HUES48 (cell line): ENCODE measurements around the gene MAPRE2.

Experiments used
- H3K27ac ChIP-seq: one replicate; pipeline ENCODE4 v1.7.0; 2013; ENCODE audit warnings: low read depth, low read length, inconsistent platforms
- H3K27me3 ChIP-seq: 2 replicates; pipeline ENCODE4 v1.6.1; 2013; ENCODE audit warnings: mild to moderate bottlenecking, low read length; ENCODE audit not compliant: control insufficient read depth, insufficient read depth
- H3K36me3 ChIP-seq: 2 replicates; pipeline ENCODE4 v1.6.1; 2013; ENCODE audit warnings: low read length; ENCODE audit not compliant: control insufficient read depth, insufficient read depth
- H3K4me1 ChIP-seq: 2 replicates; pipeline ENCODE4 v1.6.1; 2013; ENCODE audit warnings: mild to moderate bottlenecking, low read length; ENCODE audit not compliant: control insufficient read depth, insufficient read depth
- H3K4me3 ChIP-seq: 2 replicates; pipeline ENCODE4 v1.5.1; 2013; ENCODE audit warnings: mild to moderate bottlenecking, low read depth, low read length
- H3K9ac ChIP-seq: 2 replicates; pipeline ENCODE4 v1.6.1; 2013; ENCODE audit warnings: mild to moderate bottlenecking, low read depth, low read length, moderate library complexity
- H3K9me3 ChIP-seq: 2 replicates; pipeline ENCODE4 v1.6.1; 2013; ENCODE audit warnings: low read length; ENCODE audit not compliant: control insufficient read depth, insufficient read depth

The MAPRE2 gene

DNA sequence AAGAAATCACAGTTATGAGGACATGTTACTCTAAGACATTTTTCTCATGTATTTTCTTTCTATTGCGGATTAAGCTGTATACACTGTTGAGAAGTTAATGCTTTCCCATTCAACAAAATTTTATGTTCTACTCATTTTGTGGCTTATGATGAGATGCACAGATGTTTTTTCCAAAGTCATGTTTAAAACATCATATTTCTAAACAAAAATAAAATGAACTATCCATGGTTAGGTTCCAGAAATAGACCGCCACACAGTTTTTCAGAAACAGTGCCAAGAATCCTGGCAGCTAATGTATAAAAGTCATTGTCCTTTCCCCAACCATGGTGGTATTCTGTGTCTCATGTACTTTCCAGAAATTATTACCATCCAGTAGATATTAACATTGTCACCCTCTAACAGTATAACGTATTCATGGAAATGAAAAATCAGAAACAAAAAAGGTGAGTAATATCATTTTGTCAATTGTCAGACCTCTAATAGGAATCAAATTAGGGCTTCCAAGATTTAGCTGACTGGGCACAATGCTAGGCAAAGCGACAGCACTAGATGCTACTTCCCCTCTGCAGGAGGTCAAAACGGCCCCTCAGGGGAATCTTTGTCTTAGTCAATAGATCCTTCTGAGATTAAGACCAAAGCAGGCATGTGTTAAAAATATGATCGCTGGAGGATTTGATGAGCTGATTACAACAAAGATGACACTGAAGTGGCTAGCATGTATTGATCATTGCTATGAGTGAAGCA is 145.2 kb downstream of the MAPRE2 start:
- H3K36me3 ChIP-seq, result no peaks in the 10 kb centered on the region
- H3K9me3 ChIP-seq, result no peaks in the 10 kb centered on the region
- no peak overlapping the region for H3K9ac ChIP-seq
- H3K27ac ChIP-seq, result no peak overlapping the region
- no peaks in the 10 kb centered on the region for H3K27me3 ChIP-seq
- peaks cover 47% of the 10 kb centered on the region for H3K4me1 ChIP-seq
- no peak overlapping the region for H3K4me3 ChIP-seq

GRCh38 chr18:35189510-35189909 is 148.3 kb downstream of the MAPRE2 start:
- Histone ChIP-seq H3K27ac (no peak overlapping the region), H3K4me1 (peaks cover 65% of the 10 kb centered on the region), H3K27me3 (no peaks in the 10 kb centered on the region), H3K9ac (no peak overlapping the region), H3K9me3 (no peaks in the 10 kb centered on the region), H3K36me3 (no peaks in the 10 kb centered on the region), H3K4me3 (no peak overlapping the region)

DNA sequence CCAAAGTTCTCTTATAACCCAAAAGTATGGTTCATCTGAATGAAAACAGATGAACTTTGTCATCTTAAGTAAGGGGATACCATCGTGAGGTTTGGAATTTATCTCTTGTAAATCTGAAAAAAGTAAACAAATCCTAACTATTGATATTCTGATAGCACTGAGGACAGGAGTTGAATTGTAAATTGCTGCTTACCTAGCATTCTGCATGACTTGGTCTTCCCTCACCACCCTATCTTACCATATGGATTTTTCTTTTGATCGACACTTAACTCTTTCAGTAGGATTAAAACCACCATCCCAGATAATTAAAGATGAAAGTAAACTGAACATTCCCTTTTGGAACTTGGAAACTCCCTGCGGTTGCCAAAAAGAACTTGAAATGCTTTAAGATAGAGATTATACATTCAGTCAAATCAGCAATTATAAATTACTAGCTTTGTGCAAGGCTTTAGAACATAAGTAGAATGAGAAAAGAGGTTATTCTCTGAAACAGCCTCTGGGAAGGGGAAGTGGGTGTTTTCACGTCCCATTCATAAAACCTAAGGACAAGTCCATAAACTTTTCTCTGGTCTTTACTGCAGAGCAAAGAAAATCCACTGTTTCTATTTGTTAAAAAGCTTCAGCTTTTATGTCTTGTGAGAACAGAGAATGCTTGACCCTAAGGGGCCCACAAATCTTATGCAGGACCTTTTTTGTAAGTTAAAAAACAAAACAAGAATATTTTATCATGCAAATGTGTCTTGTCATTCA is 149.9 kb downstream of the MAPRE2 start:
- Histone ChIP-seq H3K27ac (peak overlapping the region; percentile 92), H3K4me3 (peak overlapping the region; percentile 13), H3K27me3 (no peaks in the 10 kb centered on the region)

GRCh38 chr18:35191698-35192025 is 150.4 kb downstream of the MAPRE2 start:
- Histone ChIP-seq H3K4me1 (peaks cover 61% of the 10 kb centered on the region), H3K4me3 (peak overlapping the region; percentile 13; the same call in 1 of the 2 replicates), H3K27me3 (no peaks in the 10 kb centered on the region), H3K36me3 (no peaks in the 10 kb centered on the region), H3K9me3 (no peaks in the 10 kb centered on the region), H3K27ac (peak overlapping the region; percentile 92), H3K9ac (0 out of 2 replicates have a peak overlapping the region, but pooled peaks have one; percentile 5)

More for the DNA sequence above, 149.9 kb downstream of the MAPRE2 start:
- H3K9ac ChIP-seq, result 0 out of 2 replicates have a peak overlapping the region, but pooled peaks have one; percentile 5
- H3K9me3 ChIP-seq, result no peaks in the 10 kb centered on the region
- peaks cover 65% of the 10 kb centered on the region for H3K4me1 ChIP-seq
- no peaks in the 10 kb centered on the region for H3K36me3 ChIP-seq

DNA sequence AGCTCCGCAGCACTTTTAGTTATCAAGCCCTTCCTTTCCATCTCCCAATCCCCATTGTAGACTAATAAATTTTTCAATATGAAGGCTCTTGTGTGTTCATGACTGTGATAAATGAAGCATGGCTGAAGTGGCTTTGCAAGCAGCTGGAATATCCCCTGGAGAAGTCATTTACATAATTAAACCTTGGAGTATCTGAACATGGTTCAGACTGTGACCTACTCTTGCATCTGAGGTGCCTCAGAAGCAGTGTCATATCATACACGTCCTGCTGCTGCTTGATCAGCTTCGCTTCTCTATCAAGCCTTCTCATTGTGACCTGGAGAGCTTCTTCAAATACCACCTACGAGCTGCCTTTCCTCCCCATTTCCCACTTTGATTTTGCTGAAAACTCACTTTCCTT is 151.2 kb downstream of the MAPRE2 start:
- Histone ChIP-seq H3K9me3 (no peaks in the 10 kb centered on the region), H3K4me1 (peaks cover 54% of the 10 kb centered on the region), H3K27me3 (no peaks in the 10 kb centered on the region), H3K9ac (no peak overlapping the region), H3K36me3 (no peaks in the 10 kb centered on the region), H3K27ac (peak overlapping the region; percentile 92), H3K4me3 (no peak overlapping the region)
